GM12878 (cell line): ENCODE results near the gene GLUL. TPM values are rescaled to one million over a fixed set of nuclear protein-coding genes. Genes with fewer than 3 reads are reported as not detected.

ENCODE experiments used
- ATAC-seq: fragments of 200-7000 bp; cut with Tn5 transposase; 3 replicates; pipeline ENCODE4 v1.9.1; 2020; ENCODE audit warnings: mild to moderate bottlenecking, moderate library complexity
- BruUV-seq: library from RNA; stranded (reverse); fragments of 400-500 nt; replicated peaks from 2 replicates; lab custom pipeline; 2021; lab: Mats Ljungman, UMichigan
- CTCF ChIA-PET: fragments of 300-600 bp; sonication (Branson Sonifier 250); formaldehyde crosslinking; extraction: SDS; loops from one replicate; lab custom pipeline; 2021; ENCODE audit warnings: inconsistent platforms; lab: Yijun Ruan, JAX
- POLR2A ChIA-PET: fragments of 350-600 bp; formaldehyde crosslinking; extraction: SDS; loops from one replicate; lab custom pipeline; 2021; ENCODE audit warnings: inconsistent platforms; lab: Charles Lee
- RAD21 ChIA-PET: fragments of 300-600 bp; sonication (Branson Sonifier 250); formaldehyde crosslinking; loops from one replicate; lab custom pipeline; 2023; ENCODE audit warnings: antibody characterized with exemption; ENCODE audit not compliant: unreplicated experiment; lab: Charles Lee
- SMC1A ChIA-PET: fragments of 300-600 bp; sonication (Branson Sonifier 250); formaldehyde crosslinking; loops from one replicate; lab custom pipeline; 2023; ENCODE audit not compliant: unreplicated experiment, uncharacterized antibody; lab: Charles Lee
- DNase-seq: peaks from one replicate; pipeline ENCODE4 v3.0.0-alpha.2; 2011; ENCODE audit warnings: low read depth, low spot score
- FAIRE-seq: peaks from 3 replicates; lab custom pipeline; 2011; peaks lifted over from hg19 to GRCh38; lab: Jason Lieb, UNC
- H2AFZ ChIP-seq: 2 replicates; pipeline ENCODE4 v1.6.0; 2011; ENCODE audit warnings: low read depth, low read length, control low read depth; ENCODE audit not compliant: control insufficient read depth
- H3K27ac ChIP-seq: 2 replicates; pipeline ENCODE4 v1.5.1; 2011; ENCODE audit warnings: control low read depth; ENCODE audit not compliant: control insufficient read depth, insufficient read depth
- H3K27me3 ChIP-seq, 2 experiments: replicated peaks in 1 of 2; 2 replicates each; pipeline versions ENCODE4 v1.6.0 to v1.6.1; 2011; ENCODE audit warnings: low read length in 1 of 2; ENCODE audit not compliant: control insufficient read depth in 2 of 2, insufficient read depth in 2 of 2
- H3K36me3 ChIP-seq, 2 experiments: 2 replicates each; pipeline ENCODE4 v1.5.1; 2011; ENCODE audit warnings: low read length in 1 of 2; ENCODE audit not compliant: control insufficient read depth in 2 of 2, insufficient read depth in 2 of 2
- H3K4me1 ChIP-seq: 2 replicates; pipeline ENCODE4 v1.6.1; 2011; ENCODE audit warnings: mild to moderate bottlenecking, low read length, moderate library complexity, mixed read lengths; ENCODE audit not compliant: control insufficient read depth, insufficient read depth
- H3K4me2 ChIP-seq: 2 replicates; pipeline ENCODE4 v1.6.0; 2011; ENCODE audit warnings: control low read depth; ENCODE audit not compliant: control insufficient read depth, insufficient read depth
- H3K4me3 ChIP-seq: fragments of 200-600 bp; sonication (generic); 2 replicates; pipeline ENCODE4 v1.5.1; 2016
- H3K79me2 ChIP-seq: 2 replicates; pipeline ENCODE4 v1.6.0; 2011; ENCODE audit warnings: low read length; ENCODE audit not compliant: control insufficient read depth, insufficient read depth
- H3K9ac ChIP-seq: 2 replicates; pipeline ENCODE4 v1.8.0; 2011; ENCODE audit warnings: low read length, control low read depth, mixed read lengths; ENCODE audit not compliant: control insufficient read depth, insufficient read depth
- H3K9me3 ChIP-seq: replicated peaks from 3 replicates; pipeline ENCODE4 v1.5.1; 2011; ENCODE audit warnings: mild to moderate bottlenecking, low read length; ENCODE audit not compliant: control insufficient read depth, insufficient read depth
- H4K20me1 ChIP-seq: 2 replicates; pipeline ENCODE4 v1.6.0; 2011; ENCODE audit not compliant: control insufficient read depth, insufficient read depth
- CBFB ChIP-seq: IDR thresholded peaks from 2 replicates; pipeline ENCODE4 v1.6.1; 2016; ENCODE audit warnings: antibody characterized with exemption, low read depth
- ETV6 ChIP-seq, 2 experiments: fragments of 450-650 bp in 1 of 2; IDR thresholded peaks in 1 of 2; conservative IDR thresholded peaks in 1 of 2; 2 replicates each; pipeline ENCODE4 v1.6.1; 2014; ENCODE audit warnings: antibody characterized with exemption in 1 of 2, borderline replicate concordance in 1 of 2, low read depth in 1 of 2, mild to moderate bottlenecking in 1 of 2, moderate library complexity in 1 of 2
- HDGF ChIP-seq: fragments of 450-650 bp; IDR thresholded peaks from 2 replicates; pipeline ENCODE4 v1.6.1; 2016; ENCODE audit warnings: antibody characterized with exemption
- IRF3 ChIP-seq: fragments of 450-650 bp; IDR thresholded peaks from 2 replicates; pipeline ENCODE4 v1.6.1; 2014; ENCODE audit warnings: mild to moderate bottlenecking
- MXI1 ChIP-seq: fragments of 150-350 bp; IDR thresholded peaks from 2 replicates; pipeline ENCODE4 v1.6.1; 2011; ENCODE audit warnings: low read depth, mild to moderate bottlenecking, inconsistent platforms, low read length, improper control_type of control experiment
- RAD21 ChIP-seq: IDR thresholded peaks from 2 replicates; pipeline ENCODE4 v1.6.1; 2011; ENCODE audit warnings: mild to moderate bottlenecking, low read depth, low read length, moderate library complexity; ENCODE audit not compliant: insufficient read depth
- RB1 ChIP-seq: fragments of 450-650 bp; formaldehyde crosslinking; IDR thresholded peaks from 2 replicates; pipeline ENCODE4 v1.6.1; 2017; ENCODE audit warnings: mild to moderate bottlenecking, borderline replicate concordance
- SPI1 ChIP-seq: IDR thresholded peaks from 2 replicates; pipeline ENCODE4 v1.6.1; 2011; ENCODE audit warnings: low read depth, mild to moderate bottlenecking, low read length, moderate library complexity, borderline replicate concordance; ENCODE audit not compliant: insufficient read depth
- WRNIP1 ChIP-seq: IDR thresholded peaks from 2 replicates; pipeline ENCODE4 v1.6.1; 2011; ENCODE audit warnings: low read depth, low read length, improper control_type of control experiment, borderline replicate concordance
- ZZZ3 ChIP-seq: IDR thresholded peaks from 2 replicates; pipeline ENCODE4 v1.6.1; 2011; ENCODE audit warnings: low read depth; ENCODE audit not compliant: control insufficient read depth, insufficient read length
- WGBS: methylation state at CpG from one replicate; pipeline ENCODE4 v1.1.6; 2016; ENCODE audit warnings: low lambda C conversion rate; ENCODE audit not compliant: insufficient replicate concordance, insufficient coverage; ENCODE audit errors: missing lambda C conversion rate; 5-methylcytosine and 5-hydroxymethylcytosine counted together
- in situ Hi-C: fragments of 300-500 bp; cut with MboI; formaldehyde crosslinking; loops from 9 replicates; pipeline ENCODE4 v1.14.3; 2018; ENCODE audit warnings: mixed read lengths
- intact Hi-C: fragments of 100-400 bp; cut with micrococcal nuclease; formaldehyde crosslinking; loops from one replicate; pipeline ENCODE4 v1.14.2; 2022; ENCODE audit not compliant: unreplicated experiment
- polyA plus RNA-seq, 11 experiments: library from polyadenylated mRNA; depleted of rRNA in 4 of 11; unstranded in 6 of 11; stranded (reverse) in 5 of 11; fragments of >200 nt; fragmentation: Nextera tagmentation in 4 of 11; fragmentation: Illumina TruSeq in 1 of 11; extraction: Ambion mirVana in 4 of 11; extraction: Trizol in 1 of 11; gene quantifications; 1 replicate in 1 of 11; 2 replicates in 10 of 11; pipeline versions ENCODE4 v1.2.1 to v1.2.3, GENCODE V29; 2011 to 2016; ENCODE audit warnings: inconsistent platforms in 2 of 11, missing spikeins in 2 of 11, low read depth in 1 of 11
- total RNA-seq, 4 experiments: library from RNA; depleted of rRNA in 3 of 4; stranded (reverse); fragments of >200 nt in 3 of 4; fragmentation: Illumina TruSeq in 1 of 4; extraction: Trizol in 1 of 4; gene quantifications; 2 replicates each; pipeline versions ENCODE4 v1.2.1 to v1.2.3, GENCODE V29; 2013 to 2021
- TF ChIP-seq, protein P1 (sequence below): fragments of 450-650 bp; IDR thresholded peaks from 2 replicates; pipeline ENCODE4 v1.6.1; 2017; ENCODE audit warnings: mild to moderate bottlenecking, moderate library complexity

Gene GLUL
- total and polyA plus RNA-seq, 10 of the 15 experiments (the other 5 are each of a cell fraction or from before 2014, with no cell fraction given): 2.3 to 392 (median 164) TPM

DNA sequence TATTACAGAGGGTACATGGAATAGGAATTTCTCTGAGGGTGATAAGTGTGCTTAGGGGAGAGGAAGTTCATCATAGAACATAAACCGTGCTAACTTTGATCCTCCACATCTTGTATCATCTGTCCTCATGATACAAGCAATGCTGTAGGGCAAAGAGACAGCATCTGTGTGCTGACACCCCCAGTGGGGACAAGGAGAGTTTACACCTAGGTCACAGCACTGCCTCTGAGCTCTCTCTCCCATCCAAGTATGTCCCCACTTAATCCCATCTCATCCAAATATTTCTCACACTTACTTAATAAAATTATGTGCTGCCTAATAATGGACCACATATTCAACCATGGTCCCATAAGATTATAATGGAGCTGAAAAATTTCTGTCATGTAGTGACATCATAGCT, 13.2 kb upstream of the GLUL start (continued):
- no peak for TF ChIP-seq SPI1
- TF ChIP-seq RB1: no peak
- no peak for TF ChIP-seq HDGF
- TF ChIP-seq ETV6 (conservative IDR thresholded peaks at IDR 0.05 in 1 of 2, IDR thresholded peaks at IDR 0.05 in 1 of 2; ENCODE audit: borderline replicate concordance in 1 of 2, low read depth in 1 of 2): no peak
- no peak for TF ChIP-seq MXI1
- 0 out of 2 replicates have a peak, but pooled peaks have one; percentile 4 for TF ChIP-seq RAD21
- no peak for TF ChIP-seq IRF3

DNA sequence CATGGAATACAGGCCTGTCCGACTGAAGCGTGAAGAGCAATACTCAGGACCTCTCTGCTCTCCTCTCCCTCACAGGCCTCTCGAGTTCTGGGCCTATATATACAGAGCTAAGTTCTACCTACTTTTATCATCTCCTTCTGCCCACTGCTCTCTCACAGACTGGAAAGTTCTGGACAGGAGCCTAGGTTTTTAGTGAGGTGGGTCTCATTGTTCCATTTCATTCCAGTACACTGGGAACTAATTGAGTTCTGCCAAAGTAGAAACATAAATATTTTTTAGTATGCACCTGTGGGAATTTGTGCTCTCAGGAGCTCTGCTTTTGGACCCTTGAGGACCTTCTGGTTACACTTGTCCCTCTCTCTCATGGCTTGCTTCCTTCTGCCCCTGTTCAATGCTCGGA, 9.0 kb upstream of the GLUL start, which contains the start of gene TEDDM1:
TSS of gene TEDDM1 (minus strand) at position 101 of the 400 bp plus-strand sequence. CDS start 182 bp downstream, outside the sequence.
- Histone ChIP-seq H3K79me2 (no peaks in the 10 kb centered on the region), H3K27me3 (no peaks in the 10 kb centered on the region), H2AFZ (no peak within 1 kb of the TSS), H3K4me3 (no peak within 1 kb of the TSS), H3K36me3 (no peaks in the 10 kb centered on the region), H3K4me2 (no peak within 1 kb of the TSS), H4K20me1 (no peaks in the 10 kb centered on the region), H3K4me1 (no peaks in the 10 kb centered on the region), H3K9me3 (no peaks in the 10 kb centered on the region; the same call in 2 of the 3 replicates), H3K9ac (no peak within 1 kb of the TSS), H3K27ac (no peak within 1 kb of the TSS)
- intact Hi-C loops: no loop called here
- no peak for ATAC-seq
- CTCF ChIA-PET: interaction anchor here (0.5 to 10.9 kb wide), 2 partner anchors 256 to 276 kb away, joined by 4 to 418 read pairs; no protein-coding TSS in a partner anchor
- RAD21 ChIA-PET: interaction anchor here (1.1 to 1.4 kb wide), 2 partner anchors 27 to 257 kb away, joined by 5 to 6 read pairs; no protein-coding TSS in a partner anchor
- SMC1A ChIA-PET: interaction anchor here (1.4 to 11.3 kb wide), 3 partner anchors 24 to 384 kb away, joined by 4 to 303 read pairs (median 7); no protein-coding TSS in a partner anchor
- 71% methylated on average over 4 of the region's 4 CpGs for WGBS
- no peak for DNase-seq
- no peak for FAIRE-seq
- in situ Hi-C loops: no loop called here
- TF ChIP-seq, protein P1, sequence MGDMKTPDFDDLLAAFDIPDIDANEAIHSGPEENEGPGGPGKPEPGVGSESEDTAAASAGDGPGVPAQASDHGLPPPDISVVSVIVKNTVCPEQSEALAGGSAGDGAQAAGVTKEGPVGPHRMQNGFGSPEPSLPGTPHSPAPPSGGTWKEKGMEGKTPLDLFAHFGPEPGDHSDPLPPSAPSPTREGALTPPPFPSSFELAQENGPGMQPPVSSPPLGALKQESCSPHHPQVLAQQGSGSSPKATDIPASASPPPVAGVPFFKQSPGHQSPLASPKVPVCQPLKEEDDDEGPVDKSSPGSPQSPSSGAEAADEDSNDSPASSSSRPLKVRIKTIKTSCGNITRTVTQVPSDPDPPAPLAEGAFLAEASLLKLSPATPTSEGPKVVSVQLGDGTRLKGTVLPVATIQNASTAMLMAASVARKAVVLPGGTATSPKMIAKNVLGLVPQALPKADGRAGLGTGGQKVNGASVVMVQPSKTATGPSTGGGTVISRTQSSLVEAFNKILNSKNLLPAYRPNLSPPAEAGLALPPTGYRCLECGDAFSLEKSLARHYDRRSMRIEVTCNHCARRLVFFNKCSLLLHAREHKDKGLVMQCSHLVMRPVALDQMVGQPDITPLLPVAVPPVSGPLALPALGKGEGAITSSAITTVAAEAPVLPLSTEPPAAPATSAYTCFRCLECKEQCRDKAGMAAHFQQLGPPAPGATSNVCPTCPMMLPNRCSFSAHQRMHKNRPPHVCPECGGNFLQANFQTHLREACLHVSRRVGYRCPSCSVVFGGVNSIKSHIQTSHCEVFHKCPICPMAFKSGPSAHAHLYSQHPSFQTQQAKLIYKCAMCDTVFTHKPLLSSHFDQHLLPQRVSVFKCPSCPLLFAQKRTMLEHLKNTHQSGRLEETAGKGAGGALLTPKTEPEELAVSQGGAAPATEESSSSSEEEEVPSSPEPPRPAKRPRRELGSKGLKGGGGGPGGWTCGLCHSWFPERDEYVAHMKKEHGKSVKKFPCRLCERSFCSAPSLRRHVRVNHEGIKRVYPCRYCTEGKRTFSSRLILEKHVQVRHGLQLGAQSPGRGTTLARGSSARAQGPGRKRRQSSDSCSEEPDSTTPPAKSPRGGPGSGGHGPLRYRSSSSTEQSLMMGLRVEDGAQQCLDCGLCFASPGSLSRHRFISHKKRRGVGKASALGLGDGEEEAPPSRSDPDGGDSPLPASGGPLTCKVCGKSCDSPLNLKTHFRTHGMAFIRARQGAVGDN: no peak
- no peak for TF ChIP-seq WRNIP1
- no peak for TF ChIP-seq ZZZ3
- TF ChIP-seq RB1: no peak
- no peak for TF ChIP-seq CBFB
- BruUV-seq: no TSS peak
- POLR2A ChIA-PET: no interaction called here
